DMS79 (cell line): Measurements from ENCODE around the gene CHD5.

Experiments used
- DNase-seq: peaks from one replicate; lab custom pipeline; 2025; lab: John Stamatoyannopoulos, UW

The CHD5 gene

GRCh38 chr1:6112690-6113005 lies 67.5 kb downstream of the CHD5 start:
- DNase-seq, result no peak

- DNase-seq, result no peak
Measured at GRCh38 chr1:6111991-6112689, 68.0 kb downstream of the CHD5 start.

GRCh38 chr1:6111571-6111970 lies 68.5 kb downstream of the CHD5 start:
- DNase-seq, result peak; percentile 98

- DNase-seq, result peak; percentile 74
Measured at GRCh38 chr1:6110326-6110725, 69.8 kb downstream of the CHD5 start.

GRCh38 chr1:6109688-6110087 lies 70.4 kb downstream of the CHD5 start:
- no peak for DNase-seq

- peak; percentile 73 for DNase-seq
Measured at GRCh38 chr1:6108937-6109614, 71.0 kb downstream of the CHD5 start.

- no peak for DNase-seq
Measured at GRCh38 chr1:6108476-6108875, 71.6 kb downstream of the CHD5 start.

GRCh38 chr1:6107409-6108356 lies 72.4 kb downstream of the CHD5 start:
- DNase-seq, result no peak

GRCh38 chr1:6106977-6107376 lies 73.1 kb downstream of the CHD5 start:
- no peak for DNase-seq

GRCh38 chr1:6106321-6106731 lies 73.8 kb downstream of the CHD5 start:
- DNase-seq, result no peak

GRCh38 chr1:6105763-6106162 lies 74.4 kb downstream of the CHD5 start:
- no peak for DNase-seq

GRCh38 chr1:6105218-6105679 lies 74.9 kb downstream of the CHD5 start:
- no peak for DNase-seq

GRCh38 chr1:6104631-6105030 lies 75.5 kb downstream of the CHD5 start:
- DNase-seq, result peak; percentile 39

GRCh38 chr1:6103854-6104530 lies 76.1 kb downstream of the CHD5 start:
- no peak for DNase-seq

- DNase-seq, result no peak
Measured at GRCh38 chr1:6103111-6103853, 76.8 kb downstream of the CHD5 start.

GRCh38 chr1:6102532-6102845 lies 77.6 kb downstream of the CHD5 start:
- no peak for DNase-seq

- DNase-seq, result no peak
Measured at GRCh38 chr1:6101826-6102531, 78.1 kb downstream of the CHD5 start.

- no peak for DNase-seq
Measured at GRCh38 chr1:6100861-6101783, 79.0 kb downstream of the CHD5 start.
